Stomach (tissue), 9 donors: ENCODE measurements around the gene LRCH1. TPM values are rescaled to one million over a fixed set of nuclear protein-coding genes. Genes with fewer than 3 reads are reported as not detected.

Source experiments
- DNase-seq, 2 donors: peaks; one replicate each; pipeline versions ENCODE4 v3.0.0 to v3.0.0-alpha.2; 2013 to 2019
- H3K27ac ChIP-seq, 5 donors: fragments of 200-600 bp in 4 of 5; sonication (generic) in 4 of 5; one replicate each; pipeline ENCODE4 v1.5.1; 2013 to 2019; ENCODE audit warnings: mild to moderate bottlenecking in 1 of 5, moderate library complexity in 1 of 5
- H3K27me3 ChIP-seq, 3 donors: fragments of 200-600 bp; sonication (generic); one replicate each; pipeline ENCODE4 v1.5.1; 2017 to 2019; ENCODE audit warnings: mixed run types in 1 of 3
- H3K36me3 ChIP-seq, 4 donors: fragments of 200-600 bp; sonication (generic); 1 replicate in 3 of 4; 2 replicates in 1 of 4; pipeline ENCODE4 v1.5.1; 2016 to 2019
- H3K4me1 ChIP-seq, 4 donors: fragments of 200-600 bp; sonication (generic); one replicate each; pipeline ENCODE4 v1.5.1; 2016 to 2019
- H3K4me3 ChIP-seq, 4 donors: fragments of 200-600 bp; sonication (generic) in 3 of 4; one replicate each; pipeline ENCODE4 v1.5.1; 2016 to 2019; ENCODE audit warnings: mild to moderate bottlenecking in 1 of 4
- H3K9me3 ChIP-seq, 4 donors: fragments of 200-600 bp; sonication (generic); one replicate each; pipeline ENCODE4 v1.5.1; 2016 to 2019
- EP300 ChIP-seq: sonication (generic); formaldehyde crosslinking; IDR thresholded peaks from one replicate; pipeline ENCODE4 v1.6.1; 2017; ENCODE audit warnings: antibody characterized with exemption
- POLR2A ChIP-seq, 4 donors: fragments of 450-650 bp; IDR thresholded peaks; one replicate each; pipeline ENCODE4 v1.6.1; 2016; ENCODE audit warnings: antibody characterized with exemption in 4 of 4, control low read depth in 2 of 4, mild to moderate bottlenecking in 1 of 4, moderate library complexity in 1 of 4
- POLR2AphosphoS5 ChIP-seq, 3 donors: sonication (generic); formaldehyde crosslinking; IDR thresholded peaks; one replicate each; pipeline ENCODE4 v1.6.1; 2016; ENCODE audit warnings: antibody characterized with exemption in 3 of 3
- WGBS, 5 donors: extraction: QIAGEN DNeasy Blood & Tissue Kit in 3 of 5; methylation state at CpG; one replicate each; pipeline versions ENCODE4 v1.1.5 to v1.1.7; 2013 to 2018; 5-methylcytosine and 5-hydroxymethylcytosine counted together
- intact Hi-C: fragments of 100-400 bp; cut with DNase I; formaldehyde crosslinking; loops from one replicate; pipeline ENCODE4 v1.15.1; 2023; ENCODE audit warnings: low total_unique reads
- polyA plus RNA-seq, 3 donors: library from polyadenylated mRNA; stranded (reverse); fragments of 200-250 nt; gene quantifications; one replicate each; pipeline ENCODE4 v1.2.3, GENCODE V29; 2013
- total RNA-seq, 5 donors: library from RNA; depleted of rRNA; stranded (reverse); fragments of >200 nt; gene quantifications; one replicate each; pipeline versions ENCODE4 v1.1.0 to v1.2.3, GENCODE V29; 2014 to 2016
- TF ChIP-seq, protein P1 (sequence below), 7 experiments: fragments of 450-650 bp in 4 of 7; fragments of 200-600 bp in 3 of 7; sonication (generic) in 3 of 7; IDR thresholded peaks; one replicate each; pipeline ENCODE4 v1.5.1; 2016 to 2019; ENCODE audit warnings: antibody characterized with exemption in 7 of 7, control low read depth in 2 of 7, mild to moderate bottlenecking in 1 of 7
- donor health status: healthy with polysubstance abuse.
- donor health status: Bipolar disorder and iron deficiency.
- donor health status: healthy.

The LRCH1 gene
- total and polyA plus RNA-seq, 8 donors = 5.4 to 70.6 (median 19.4) TPM

DNA sequence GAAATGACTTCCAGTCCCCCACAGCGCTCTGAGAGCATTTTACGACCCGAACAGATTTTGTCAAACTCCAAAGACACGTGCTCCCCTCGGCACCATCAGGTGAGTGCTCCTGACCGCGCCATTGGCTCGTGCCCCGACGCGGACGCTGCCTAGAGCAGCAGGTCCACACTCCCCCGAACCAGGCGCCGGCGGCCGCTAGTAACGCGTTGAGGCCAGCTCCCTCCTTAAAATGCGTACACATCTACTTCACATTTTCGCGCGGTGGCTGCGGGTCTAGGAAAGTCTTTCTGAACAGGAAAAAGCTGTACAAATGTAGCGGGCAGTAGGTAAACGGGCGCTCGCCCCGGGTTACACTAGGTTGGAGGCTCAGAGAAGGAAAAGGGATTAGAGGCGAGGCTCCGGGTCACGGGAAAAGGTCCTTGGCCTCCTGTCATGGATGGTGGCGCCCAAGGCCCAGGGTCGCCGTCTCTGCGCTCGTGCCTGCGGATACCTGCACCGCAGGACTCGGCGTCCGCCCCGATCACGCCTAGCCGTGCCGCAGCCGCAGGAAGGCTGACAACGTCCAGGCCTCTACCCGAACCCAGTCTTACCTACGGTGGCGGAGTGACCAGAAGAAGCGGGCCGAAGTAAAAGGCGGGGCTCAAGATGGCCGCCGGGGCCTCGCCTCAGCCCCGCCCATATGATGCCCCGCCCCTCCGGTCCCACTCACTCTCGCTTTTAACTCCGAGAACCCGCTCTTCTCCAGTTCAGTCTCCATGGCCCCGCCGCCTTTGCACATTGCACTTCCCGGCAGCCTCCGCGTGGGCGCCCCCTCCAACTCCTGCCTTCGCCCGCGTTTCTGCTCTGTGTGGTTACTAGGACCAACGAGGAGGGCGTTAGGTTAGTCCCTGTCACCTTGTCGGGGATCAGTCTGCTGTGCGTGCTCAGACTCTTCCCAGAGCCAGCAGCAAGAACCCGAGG, 243.8 kb downstream of the LRCH1 start, which contains the start of gene ESD:
Gene ESD (minus strand): TSS at position 647 of the 960 bp plus-strand sequence. CDS start 5,748 bp downstream, outside the sequence.
- peak; percentile 93 to 98 for DNase-seq
- intact Hi-C loops = no loop called here
- H3K4me1 ChIP-seq = peaks cover 9 to 44% (median 26%) of the 10 kb centered on the region in 4 donors
- peak within 1 kb of the TSS; percentile 88 to 93 (median 90) for H3K27ac ChIP-seq
- peak within 1 kb of the TSS; percentile 74 to 85 (median 78) for H3K4me3 ChIP-seq
- TF ChIP-seq EP300 = no peak
- TF ChIP-seq POLR2A (IDR thresholded peaks at IDR 0.05) = peak in 2 of 4 donors; percentile 52 to 61
- TF ChIP-seq, protein P1, sequence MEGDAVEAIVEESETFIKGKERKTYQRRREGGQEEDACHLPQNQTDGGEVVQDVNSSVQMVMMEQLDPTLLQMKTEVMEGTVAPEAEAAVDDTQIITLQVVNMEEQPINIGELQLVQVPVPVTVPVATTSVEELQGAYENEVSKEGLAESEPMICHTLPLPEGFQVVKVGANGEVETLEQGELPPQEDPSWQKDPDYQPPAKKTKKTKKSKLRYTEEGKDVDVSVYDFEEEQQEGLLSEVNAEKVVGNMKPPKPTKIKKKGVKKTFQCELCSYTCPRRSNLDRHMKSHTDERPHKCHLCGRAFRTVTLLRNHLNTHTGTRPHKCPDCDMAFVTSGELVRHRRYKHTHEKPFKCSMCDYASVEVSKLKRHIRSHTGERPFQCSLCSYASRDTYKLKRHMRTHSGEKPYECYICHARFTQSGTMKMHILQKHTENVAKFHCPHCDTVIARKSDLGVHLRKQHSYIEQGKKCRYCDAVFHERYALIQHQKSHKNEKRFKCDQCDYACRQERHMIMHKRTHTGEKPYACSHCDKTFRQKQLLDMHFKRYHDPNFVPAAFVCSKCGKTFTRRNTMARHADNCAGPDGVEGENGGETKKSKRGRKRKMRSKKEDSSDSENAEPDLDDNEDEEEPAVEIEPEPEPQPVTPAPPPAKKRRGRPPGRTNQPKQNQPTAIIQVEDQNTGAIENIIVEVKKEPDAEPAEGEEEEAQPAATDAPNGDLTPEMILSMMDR (IDR thresholded peaks at IDR 0.05) = no peak
- peak; percentile 24 to 93 (median 75) for TF ChIP-seq POLR2AphosphoS5 (IDR thresholded peaks at IDR 0.05)
- no peaks in the 10 kb centered on the region for H3K36me3 ChIP-seq
- 0 to 1% (median 1%) methylated on average over 63 to 77 of the region's 77 CpGs for WGBS, 5 donors
- no peaks in the 10 kb centered on the region for H3K27me3 ChIP-seq
- H3K9me3 ChIP-seq = no peaks in the 10 kb centered on the region

DNA sequence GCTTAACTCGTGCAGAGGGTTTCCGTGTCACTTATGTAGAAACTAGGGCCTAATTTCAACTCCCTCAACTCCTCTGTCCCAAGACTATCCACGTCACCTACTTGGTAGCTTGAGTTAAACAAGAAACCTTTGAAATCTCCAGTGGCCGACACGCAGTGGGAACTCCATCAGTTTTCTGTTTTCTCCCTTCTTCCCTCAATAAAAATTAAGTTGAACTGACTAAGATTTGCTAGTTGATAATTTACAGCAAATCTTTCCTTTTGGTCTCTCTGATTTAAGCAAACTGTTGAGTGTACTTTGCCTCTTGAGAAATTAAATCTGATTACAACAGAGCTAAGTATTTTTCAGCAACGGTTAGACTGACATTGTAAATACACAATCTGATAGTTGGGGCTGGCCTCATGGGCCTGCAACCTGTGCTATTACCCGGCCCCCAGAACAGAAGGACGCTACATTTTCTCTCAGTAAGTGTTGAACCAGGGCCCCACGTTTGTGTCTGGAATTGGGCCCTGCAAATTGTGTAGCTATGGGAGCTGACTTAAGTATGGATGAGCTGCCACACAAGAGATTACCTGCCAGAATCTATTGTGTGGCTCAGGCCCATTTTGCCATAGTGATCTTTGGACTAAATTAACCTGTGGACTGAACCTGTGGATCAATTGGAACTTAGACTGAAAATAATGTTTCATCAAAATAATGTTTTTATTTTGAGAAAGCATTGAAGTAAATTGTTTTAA, 244.7 kb downstream of the LRCH1 start:
- DNase-seq = peak in 1 of 2 donors; percentile 28
- H3K27ac ChIP-seq = peak overlapping the region; percentile 88 to 93 (median 90)
- WGBS, 5 donors = 21 to 35% (median 25%) methylated on average over 9 of the region's 9 CpGs

DNA sequence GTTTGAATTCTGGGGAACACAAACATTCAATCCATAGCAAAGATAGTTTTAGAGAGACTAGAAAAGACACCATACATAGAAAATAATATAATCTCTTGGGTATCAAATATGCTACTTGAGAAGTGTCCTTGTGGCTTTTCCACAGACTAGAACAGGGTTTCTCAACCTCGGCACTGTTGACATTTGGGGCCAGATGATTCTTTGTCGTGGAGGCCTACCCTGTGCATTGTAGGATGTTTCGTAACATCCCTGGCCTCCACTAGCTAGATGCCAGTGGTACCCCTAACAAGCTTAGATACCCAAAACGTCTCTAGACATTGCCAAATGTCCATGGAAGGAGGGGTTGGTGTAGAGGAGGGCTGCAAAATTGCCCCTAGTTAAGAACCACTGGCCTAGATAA, 246.2 kb downstream of the LRCH1 start:
- 82 to 89% (median 86%) methylated on average over 4 of the region's 4 CpGs for WGBS, 5 donors
- intact Hi-C loops = no loop called here

More for the DNA sequence above, 244.7 kb downstream of the LRCH1 start:
- intact Hi-C loops = no loop called here
- Histone ChIP-seq H3K4me1 (peaks cover 9 to 44% (median 25%) of the 10 kb centered on the region in 4 donors), H3K9me3 (no peaks in the 10 kb centered on the region), H3K4me3 (peak overlapping the region; percentile 74 to 85 (median 78)), H3K36me3 (no peaks in the 10 kb centered on the region), H3K27me3 (no peaks in the 10 kb centered on the region)
- TF ChIP-seq POLR2AphosphoS5 (IDR thresholded peaks at IDR 0.05) (no peak), POLR2A (IDR thresholded peaks at IDR 0.05) (no peak), EP300 (no peak)
- TF ChIP-seq, protein P1 (IDR thresholded peaks at IDR 0.05) = no peak

More for the DNA sequence above, 246.2 kb downstream of the LRCH1 start:
- DNase-seq = no peak
- H3K4me3 ChIP-seq = no peak overlapping the region
- H3K9me3 ChIP-seq = no peaks in the 10 kb centered on the region
- TF ChIP-seq POLR2A (IDR thresholded peaks at IDR 0.05) (no peak), EP300 (no peak), POLR2AphosphoS5 (IDR thresholded peaks at IDR 0.05) (no peak)
- TF ChIP-seq, protein P1 (IDR thresholded peaks at IDR 0.05) = no peak
- H3K4me1 ChIP-seq = peaks cover 9 to 33% (median 20%) of the 10 kb centered on the region in 4 donors
- no peaks in the 10 kb centered on the region for H3K36me3 ChIP-seq
- H3K27ac ChIP-seq = no peak overlapping the region
- H3K27me3 ChIP-seq = no peaks in the 10 kb centered on the region
